Measurements from ENCODE around the gene RPN2.

RPN2 gene

GRCh38 chr20:37238935-37239451, 59.9 kb downstream of the RPN2 start:
- in situ Hi-C loops (cut with MboI; ENCODE audit: low sequenced_read_pairs) = no loop called here

GRCh38 chr20:37240337-37241067, 61.4 kb downstream of the RPN2 start:
- in situ Hi-C loops (cut with MboI; ENCODE audit: low sequenced_read_pairs) = no loop called here

DNA sequence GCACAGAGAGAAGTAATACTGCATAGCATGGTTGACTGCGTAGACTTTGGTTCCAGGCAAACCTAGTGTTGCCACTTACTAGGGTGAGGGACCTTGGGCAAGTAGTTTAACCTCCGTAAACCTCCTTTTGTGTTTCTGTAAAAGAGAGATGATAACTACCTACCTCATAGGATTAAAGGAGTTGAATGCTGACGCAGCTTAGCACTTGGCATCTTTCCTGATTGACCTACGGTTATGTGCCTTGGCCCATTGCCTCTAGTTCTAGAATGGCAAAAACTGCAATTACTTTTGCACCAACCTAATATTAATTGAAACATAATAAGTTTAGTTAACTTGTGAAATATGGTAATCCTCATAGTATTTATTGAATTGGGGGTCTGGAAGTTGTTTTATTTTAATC, 63.4 kb downstream of the RPN2 start:
- in situ Hi-C loops (cut with MboI; ENCODE audit: low sequenced_read_pairs) = no loop called here

DNA sequence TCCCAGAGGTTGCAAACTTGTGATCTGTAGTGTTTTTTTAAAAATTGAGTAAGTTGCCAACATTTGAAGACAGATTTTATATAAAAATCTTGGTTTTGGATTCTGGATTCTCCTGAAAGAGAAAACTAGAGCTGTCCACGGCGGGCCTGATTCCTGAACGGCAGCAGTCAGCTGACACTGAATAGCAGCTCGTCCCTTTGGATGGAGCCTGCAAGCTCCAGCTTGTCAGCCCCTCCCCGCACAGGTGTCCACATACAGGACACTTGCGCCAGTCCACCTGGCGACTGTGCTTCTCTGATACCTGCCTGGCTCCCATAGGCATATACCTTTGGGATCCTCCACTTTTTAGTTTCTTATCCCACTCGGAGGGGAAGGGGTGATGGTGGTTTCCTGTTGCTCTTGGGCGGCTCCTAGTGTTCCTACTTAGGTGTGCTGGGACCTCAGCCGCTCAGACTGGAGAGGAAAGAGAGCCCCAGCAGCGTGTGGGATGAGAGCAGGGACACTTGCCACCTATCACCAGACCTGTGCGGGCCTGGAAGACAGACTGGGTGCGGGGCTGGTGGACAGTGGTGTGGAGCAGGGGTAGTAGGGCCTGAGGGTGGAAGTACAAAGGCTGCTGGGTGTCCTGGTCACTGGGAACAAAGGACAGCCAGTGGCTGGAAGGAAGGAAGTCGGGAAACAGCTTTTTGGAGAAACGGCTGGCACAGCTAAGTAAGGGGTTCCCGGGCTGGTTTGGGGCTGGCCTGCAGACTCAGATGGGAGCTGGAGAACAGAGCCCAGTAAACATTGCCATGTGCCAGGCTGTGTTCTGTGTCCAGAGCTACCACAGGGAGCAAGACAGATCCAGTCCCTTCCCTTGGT, 64.2 kb downstream of the RPN2 start:
- in situ Hi-C loops (cut with MboI; ENCODE audit: low sequenced_read_pairs) = no loop called here

DNA sequence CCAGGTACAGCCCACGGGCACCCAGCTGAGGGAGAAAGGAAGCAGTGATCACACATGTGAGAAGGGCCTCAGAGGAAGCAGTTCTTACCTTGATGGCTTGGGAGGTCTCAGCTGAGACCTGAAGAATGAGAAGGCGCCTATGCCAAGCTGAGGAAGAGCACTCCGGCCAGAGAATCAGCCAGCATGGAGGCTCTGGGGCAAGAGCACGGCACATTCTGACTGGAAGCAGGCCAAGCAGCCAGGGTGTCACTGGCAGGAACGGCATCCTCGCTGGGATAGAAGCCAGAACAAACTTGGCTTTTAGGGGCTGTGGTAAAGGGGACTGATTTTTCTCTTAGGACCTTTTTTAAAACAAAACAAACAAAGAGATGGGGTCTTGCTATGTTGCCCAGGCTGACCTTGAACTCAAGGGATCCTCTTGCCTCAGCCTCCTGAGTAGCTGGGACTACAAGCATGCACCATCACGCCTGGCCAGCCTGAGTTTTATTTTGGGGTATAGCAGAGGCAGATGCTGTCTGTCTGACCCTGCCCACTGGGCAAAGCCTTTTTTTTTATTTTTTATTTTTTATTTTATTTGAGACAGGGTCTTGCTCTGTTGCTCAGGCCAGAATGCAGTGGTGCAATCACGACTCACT, 64.9 kb downstream of the RPN2 start:
- in situ Hi-C loops (cut with MboI; ENCODE audit: low sequenced_read_pairs) = no loop called here

GRCh38 chr20:37244572-37244957, 65.4 kb downstream of the RPN2 start:
- in situ Hi-C loops (cut with MboI; ENCODE audit: low sequenced_read_pairs) = no loop called here

GRCh38 chr20:37245216-37246150, 66.4 kb downstream of the RPN2 start:
- in situ Hi-C loops (cut with MboI; ENCODE audit: low sequenced_read_pairs) = no loop called here

DNA sequence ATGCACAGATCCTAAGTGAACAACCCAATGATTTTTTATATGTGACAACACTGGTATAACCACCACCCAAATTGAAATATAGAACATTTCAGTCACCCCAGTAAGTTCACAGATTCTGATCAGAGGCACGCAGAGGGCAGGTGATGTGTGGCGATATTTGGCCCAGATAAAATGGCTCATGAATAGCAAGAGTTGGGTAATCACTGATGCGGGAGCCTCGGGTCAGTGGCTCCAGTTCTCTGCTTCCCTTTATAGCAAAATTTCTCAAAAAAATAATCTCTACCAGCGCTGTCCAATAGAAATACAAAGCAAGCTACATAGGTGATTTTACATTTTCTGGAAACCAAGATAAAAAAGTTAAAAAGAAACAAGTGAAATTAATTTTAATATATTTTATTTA, 67.6 kb downstream of the RPN2 start:
- in situ Hi-C loops (cut with MboI; ENCODE audit: low sequenced_read_pairs) = no loop called here

- in situ Hi-C loops (cut with MboI; ENCODE audit: low sequenced_read_pairs) = no loop called here
Measured at GRCh38 chr20:37247547-37247946, 68.4 kb downstream of the RPN2 start.

DNA sequence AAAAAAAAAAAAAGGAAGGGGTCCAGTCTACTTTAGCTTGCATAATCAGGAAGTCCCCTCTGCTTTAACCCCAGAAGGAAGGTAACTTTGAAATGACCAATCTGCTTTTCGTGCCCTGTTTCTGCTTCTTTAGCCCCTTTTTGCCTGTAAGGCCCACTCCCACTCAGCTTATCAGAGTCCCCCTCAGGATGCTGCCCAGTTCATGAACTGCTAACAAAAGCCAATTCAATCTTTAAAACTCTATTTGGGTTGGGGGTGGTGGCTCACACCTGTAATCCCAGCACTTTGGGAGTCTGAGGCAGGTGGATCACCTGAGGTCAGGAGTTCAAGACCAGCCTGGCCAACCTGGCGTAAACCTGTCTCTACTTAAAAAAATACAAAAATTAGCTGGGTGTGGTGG, 70.2 kb downstream of the RPN2 start:
- in situ Hi-C loops (cut with MboI; ENCODE audit: low sequenced_read_pairs) = no loop called here

- in situ Hi-C loops (cut with MboI; ENCODE audit: low sequenced_read_pairs) = no loop called here
Measured at GRCh38 chr20:37251825-37252477, 72.8 kb downstream of the RPN2 start.

DNA sequence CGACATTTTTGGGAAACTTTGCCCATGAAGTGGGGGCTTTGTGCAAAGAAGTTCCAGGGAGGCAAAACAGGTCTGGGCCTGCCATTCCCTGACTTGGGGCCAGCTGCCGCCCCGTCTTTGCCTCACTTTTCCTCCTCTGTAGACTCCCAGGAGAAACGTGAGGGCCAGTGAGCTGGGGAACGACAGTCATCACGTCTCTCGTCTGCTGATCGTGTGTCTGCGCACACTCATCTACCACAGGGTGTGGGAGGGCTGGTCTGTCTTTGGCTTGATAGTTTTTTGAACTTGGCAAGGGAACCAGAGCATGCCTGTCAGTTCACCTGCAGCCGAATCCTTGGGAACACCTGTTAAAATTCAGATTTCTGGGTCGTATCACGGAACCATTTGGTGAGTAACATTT, 74.0 kb downstream of the RPN2 start:
- in situ Hi-C loops (cut with MboI; ENCODE audit: low sequenced_read_pairs) = no loop called here

DNA sequence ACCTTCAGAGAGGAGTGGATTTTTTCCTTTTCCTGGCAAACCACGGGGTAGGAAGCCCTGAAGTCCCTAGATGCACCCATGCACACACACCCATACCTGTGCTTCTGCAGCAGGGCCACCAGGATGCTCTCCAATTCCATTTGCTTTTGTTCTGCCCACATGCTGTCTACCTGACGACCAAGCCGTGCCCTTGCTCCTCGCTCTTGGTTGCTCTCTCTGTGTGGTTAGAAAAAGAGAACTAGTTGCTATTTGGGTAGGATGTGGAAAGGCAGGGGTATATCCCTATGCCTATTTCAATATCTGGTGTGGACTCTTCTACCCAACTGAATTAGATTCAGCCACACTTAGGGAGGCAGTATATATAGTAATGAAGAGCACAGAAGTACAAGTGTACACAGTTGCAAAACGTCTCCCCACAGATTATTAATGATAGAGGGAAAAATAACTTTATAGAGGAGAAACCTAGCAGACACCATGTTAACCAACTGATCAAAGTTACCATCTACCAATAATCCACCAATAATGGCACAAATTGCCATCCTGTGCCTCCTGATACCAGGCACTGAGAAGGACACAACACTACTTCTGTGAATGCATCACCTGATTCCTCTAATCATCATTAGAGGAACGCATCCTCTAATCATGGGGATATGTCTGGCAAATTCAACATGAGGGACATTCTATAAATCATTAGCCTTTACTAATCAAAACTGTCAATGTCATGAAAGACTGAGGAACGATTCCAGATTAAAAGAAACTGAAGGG, 75.2 kb downstream of the RPN2 start:
- in situ Hi-C loops (cut with MboI; ENCODE audit: low sequenced_read_pairs) = no loop called here

- in situ Hi-C loops (cut with MboI; ENCODE audit: low sequenced_read_pairs) = no loop called here
Measured at GRCh38 chr20:37256286-37256685, 77.2 kb downstream of the RPN2 start.

- in situ Hi-C loops (cut with MboI; ENCODE audit: low sequenced_read_pairs) = no loop called here
Measured at GRCh38 chr20:37257530-37257929, 78.4 kb downstream of the RPN2 start.

- in situ Hi-C loops (cut with MboI; ENCODE audit: low sequenced_read_pairs) = no loop called here
Measured at GRCh38 chr20:37257988-37258387, 78.9 kb downstream of the RPN2 start.

GRCh38 chr20:37259031-37259430, 79.9 kb downstream of the RPN2 start:
- in situ Hi-C loops (cut with MboI; ENCODE audit: low sequenced_read_pairs) = no loop called here

DNA sequence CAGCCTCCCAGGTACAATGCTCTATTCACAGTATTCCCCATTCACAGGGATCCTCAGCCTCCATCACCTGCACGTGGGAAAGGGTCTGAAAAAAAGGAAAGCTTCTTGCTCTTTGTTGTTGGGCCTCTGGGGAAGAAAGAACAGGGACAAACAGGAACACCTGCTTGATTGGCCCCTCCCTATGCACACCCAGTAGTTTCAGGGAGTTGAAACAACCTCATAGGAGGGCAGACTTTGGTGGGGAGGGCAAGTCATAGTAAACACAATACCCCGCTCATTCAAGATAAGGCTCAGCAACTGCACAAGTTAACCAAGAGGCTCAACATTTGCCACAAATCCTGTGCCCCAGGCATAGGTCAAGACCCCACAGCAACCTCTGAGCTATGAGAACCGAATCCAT, 80.7 kb downstream of the RPN2 start:
- in situ Hi-C loops (cut with MboI; ENCODE audit: low sequenced_read_pairs) = loop anchor here (10.0 kb wide), 1 partner anchor 265 kb away; the partner anchor contains the start of genes BLCAP and NNAT

- in situ Hi-C loops (cut with MboI; ENCODE audit: low sequenced_read_pairs) = loop anchor here (10.0 kb wide), 1 partner anchor 264 kb away; the partner anchor contains the start of genes BLCAP and NNAT
Measured at GRCh38 chr20:37260923-37261322, 81.8 kb downstream of the RPN2 start.
